Neural cell (in vitro differentiated cells): Measurements from ENCODE around the gene NUBP1. TPM values are rescaled to one million over a fixed set of nuclear protein-coding genes. Genes with fewer than 3 reads are reported as not detected.

Experiments
- H2AFZ ChIP-seq: fragments of 200-600, 300-800 bp; sonication (generic), shearing (Covaris generic); 2 replicates; pipeline ENCODE4 v1.6.0; 2014; ENCODE audit warnings: low read depth, mild to moderate bottlenecking, antibody characterized with exemption, low read length, moderate library complexity
- H3F3A ChIP-seq: fragments of 200-600 bp; shearing (Covaris generic); 2 replicates; pipeline ENCODE4 v1.6.1; 2016; ENCODE audit warnings: mild to moderate bottlenecking, moderate library complexity, mixed read lengths, antibody characterized with exemption, low read length; ENCODE audit not compliant: insufficient read depth, poor library complexity, severe bottlenecking
- H3K27ac ChIP-seq: fragments of 200-600, 300-800 bp; sonication (generic), shearing (Covaris generic); 2 replicates; pipeline ENCODE4 v1.5.1; 2014; ENCODE audit warnings: mild to moderate bottlenecking, low read length, moderate library complexity
- H3K27me3 ChIP-seq: fragments of 300-800, 200-600 bp; sonication (generic), shearing (Covaris generic); 2 replicates; pipeline ENCODE4 v1.6.0; 2014; ENCODE audit warnings: mild to moderate bottlenecking, low read depth, low read length, moderate library complexity; ENCODE audit not compliant: insufficient read depth
- H3K36me3 ChIP-seq: fragments of 300-800, 200-600 bp; sonication (generic), shearing (Covaris generic); 2 replicates; pipeline ENCODE4 v1.5.1; 2014; ENCODE audit warnings: mild to moderate bottlenecking, antibody characterized with exemption, low read length, moderate library complexity; ENCODE audit not compliant: insufficient read depth
- H3K4me2 ChIP-seq: fragments of 300-800, 200-600 bp; sonication (generic), shearing (Covaris generic); 2 replicates; pipeline ENCODE4 v1.6.0; 2014; ENCODE audit warnings: mild to moderate bottlenecking, low read length
- H3K4me3 ChIP-seq: fragments of 300-800, 200-600 bp; sonication (generic), shearing (Covaris generic); 2 replicates; pipeline ENCODE4 v1.5.1; 2014; ENCODE audit warnings: mild to moderate bottlenecking, low read length, moderate library complexity
- H3K79me2 ChIP-seq: fragments of 200-600 bp; shearing (Covaris generic); replicated peaks from 2 replicates; pipeline ENCODE4 v1.6.0; 2014; ENCODE audit warnings: mild to moderate bottlenecking, low read length, moderate library complexity; ENCODE audit not compliant: insufficient read depth
- H3K9ac ChIP-seq: fragments of 300-800, 200-600 bp; sonication (generic), shearing (Covaris generic); 2 replicates; pipeline ENCODE4 v1.6.1; 2016; ENCODE audit warnings: mild to moderate bottlenecking, low read length, mixed read lengths
- H3K9me2 ChIP-seq: fragments of 200-600 bp; shearing (Covaris generic); 2 replicates; pipeline ENCODE4 v1.6.1; 2016; ENCODE audit warnings: mild to moderate bottlenecking, low read length, mixed read lengths; ENCODE audit not compliant: insufficient read depth
- H3K9me3 ChIP-seq: fragments of 200-600, 300-800 bp; sonication (generic), shearing (Covaris generic); 2 replicates; pipeline ENCODE4 v1.6.1; 2016; ENCODE audit warnings: mild to moderate bottlenecking, mixed run types, low read length, moderate library complexity, mixed read lengths
- H4K20me1 ChIP-seq: fragments of 200-600 bp; shearing (Covaris generic); 2 replicates; pipeline ENCODE4 v1.6.1; 2016; ENCODE audit warnings: mild to moderate bottlenecking, mixed run types; ENCODE audit not compliant: insufficient read depth
- EP300 ChIP-seq: fragments of 450-650 bp; conservative IDR thresholded peaks from 2 replicates; pipeline ENCODE4 v1.6.1; 2014; ENCODE audit warnings: antibody characterized with exemption, mild to moderate bottlenecking, moderate library complexity; ENCODE audit not compliant: poor library complexity, severe bottlenecking
- EZH2 ChIP-seq: fragments of 200-600, 300-800 bp; shearing (Covaris generic), sonication (generic); IDR thresholded peaks from 2 replicates; pipeline ENCODE4 v1.6.1; 2014; ENCODE audit warnings: antibody characterized with exemption, low read length, borderline replicate concordance, mild to moderate bottlenecking; ENCODE audit not compliant: insufficient read depth, poor library complexity, severe bottlenecking
- MXI1 ChIP-seq: fragments of 450-650 bp; conservative IDR thresholded peaks from 2 replicates; pipeline ENCODE4 v1.6.1; 2014; ENCODE audit warnings: antibody characterized with exemption, mild to moderate bottlenecking; ENCODE audit not compliant: poor library complexity, severe bottlenecking
- POLR2AphosphoS5 ChIP-seq: IDR thresholded peaks from 2 replicates; pipeline ENCODE4 v1.6.1; 2012
- RAD21 ChIP-seq: fragments of 450-650 bp; conservative IDR thresholded peaks from 2 replicates; pipeline ENCODE4 v1.6.1; 2014; ENCODE audit warnings: antibody characterized with exemption, mild to moderate bottlenecking, moderate library complexity
- SMC3 ChIP-seq: fragments of 450-650 bp; conservative IDR thresholded peaks from 2 replicates; pipeline ENCODE4 v1.6.1; 2014; ENCODE audit warnings: antibody characterized with exemption, mild to moderate bottlenecking, moderate library complexity; ENCODE audit not compliant: poor library complexity
- TAF1 ChIP-seq: IDR thresholded peaks from 2 replicates; pipeline ENCODE4 v1.6.1; 2012; ENCODE audit warnings: low read depth
- polyA plus RNA-seq: library from polyadenylated mRNA; depleted of rRNA; stranded (reverse); fragments of >200 nt; gene quantifications from 2 replicates; pipeline ENCODE4 v1.2.3, GENCODE V29; 2014
- TF ChIP-seq, protein P1 (sequence below): IDR thresholded peaks from 2 replicates; pipeline ENCODE4 v1.6.1; 2012; ENCODE audit warnings: borderline replicate concordance
- TF ChIP-seq, protein P2 (sequence below): fragments of 450-650 bp; IDR thresholded peaks from 2 replicates; pipeline ENCODE4 v1.5.1; 2014; ENCODE audit warnings: antibody characterized with exemption, mild to moderate bottlenecking, moderate library complexity; ENCODE audit not compliant: poor library complexity, severe bottlenecking

The NUBP1 gene
- polyA plus RNA-seq, 1 donor from 2014 or later = 19.7 TPM

- H3F3A ChIP-seq = no peaks in the 10 kb centered on the region
- TF ChIP-seq RAD21 (no peak), EP300 (no peak)
- TF ChIP-seq, protein P1, sequence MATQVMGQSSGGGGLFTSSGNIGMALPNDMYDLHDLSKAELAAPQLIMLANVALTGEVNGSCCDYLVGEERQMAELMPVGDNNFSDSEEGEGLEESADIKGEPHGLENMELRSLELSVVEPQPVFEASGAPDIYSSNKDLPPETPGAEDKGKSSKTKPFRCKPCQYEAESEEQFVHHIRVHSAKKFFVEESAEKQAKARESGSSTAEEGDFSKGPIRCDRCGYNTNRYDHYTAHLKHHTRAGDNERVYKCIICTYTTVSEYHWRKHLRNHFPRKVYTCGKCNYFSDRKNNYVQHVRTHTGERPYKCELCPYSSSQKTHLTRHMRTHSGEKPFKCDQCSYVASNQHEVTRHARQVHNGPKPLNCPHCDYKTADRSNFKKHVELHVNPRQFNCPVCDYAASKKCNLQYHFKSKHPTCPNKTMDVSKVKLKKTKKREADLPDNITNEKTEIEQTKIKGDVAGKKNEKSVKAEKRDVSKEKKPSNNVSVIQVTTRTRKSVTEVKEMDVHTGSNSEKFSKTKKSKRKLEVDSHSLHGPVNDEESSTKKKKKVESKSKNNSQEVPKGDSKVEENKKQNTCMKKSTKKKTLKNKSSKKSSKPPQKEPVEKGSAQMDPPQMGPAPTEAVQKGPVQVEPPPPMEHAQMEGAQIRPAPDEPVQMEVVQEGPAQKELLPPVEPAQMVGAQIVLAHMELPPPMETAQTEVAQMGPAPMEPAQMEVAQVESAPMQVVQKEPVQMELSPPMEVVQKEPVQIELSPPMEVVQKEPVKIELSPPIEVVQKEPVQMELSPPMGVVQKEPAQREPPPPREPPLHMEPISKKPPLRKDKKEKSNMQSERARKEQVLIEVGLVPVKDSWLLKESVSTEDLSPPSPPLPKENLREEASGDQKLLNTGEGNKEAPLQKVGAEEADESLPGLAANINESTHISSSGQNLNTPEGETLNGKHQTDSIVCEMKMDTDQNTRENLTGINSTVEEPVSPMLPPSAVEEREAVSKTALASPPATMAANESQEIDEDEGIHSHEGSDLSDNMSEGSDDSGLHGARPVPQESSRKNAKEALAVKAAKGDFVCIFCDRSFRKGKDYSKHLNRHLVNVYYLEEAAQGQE = no peak
- H3K27ac ChIP-seq = no peak overlapping the region
- H3K9me3 ChIP-seq = no peaks in the 10 kb centered on the region
- no peak overlapping the region for H2AFZ ChIP-seq
- H3K4me3 ChIP-seq = no peak overlapping the region
- no peak overlapping the region for H3K9ac ChIP-seq
- no peak overlapping the region for H3K4me2 ChIP-seq
- no peaks in the 10 kb centered on the region for H4K20me1 ChIP-seq
- H3K9me2 ChIP-seq = no peaks in the 10 kb centered on the region
- no peaks in the 10 kb centered on the region for H3K36me3 ChIP-seq
- no peaks in the 10 kb centered on the region for H3K27me3 ChIP-seq
- no peaks in the 10 kb centered on the region for H3K79me2 ChIP-seq
These were observed 10.0 kb downstream of the NUBP1 start for GRCh38 chr16:10753670-10754069.

GRCh38 chr16:10754941-10755340 is 11.3 kb downstream of the NUBP1 start:
- Histone ChIP-seq H3K4me3 (no peak overlapping the region), H3K9ac (no peak overlapping the region), H3K36me3 (no peaks in the 10 kb centered on the region), H3K4me2 (no peak overlapping the region), H3K9me2 (no peaks in the 10 kb centered on the region), H4K20me1 (no peaks in the 10 kb centered on the region), H3K27ac (no peak overlapping the region), H3K27me3 (no peaks in the 10 kb centered on the region), H2AFZ (no peak overlapping the region), H3F3A (no peaks in the 10 kb centered on the region), H3K79me2 (no peaks in the 10 kb centered on the region), H3K9me3 (no peaks in the 10 kb centered on the region)
- no peak for TF ChIP-seq MXI1
- no peak for TF ChIP-seq TAF1
- no peak for TF ChIP-seq RAD21
- no peak for TF ChIP-seq EP300
- TF ChIP-seq, protein P1 = no peak
- TF ChIP-seq POLR2AphosphoS5 = no peak
- TF ChIP-seq, protein P2, sequence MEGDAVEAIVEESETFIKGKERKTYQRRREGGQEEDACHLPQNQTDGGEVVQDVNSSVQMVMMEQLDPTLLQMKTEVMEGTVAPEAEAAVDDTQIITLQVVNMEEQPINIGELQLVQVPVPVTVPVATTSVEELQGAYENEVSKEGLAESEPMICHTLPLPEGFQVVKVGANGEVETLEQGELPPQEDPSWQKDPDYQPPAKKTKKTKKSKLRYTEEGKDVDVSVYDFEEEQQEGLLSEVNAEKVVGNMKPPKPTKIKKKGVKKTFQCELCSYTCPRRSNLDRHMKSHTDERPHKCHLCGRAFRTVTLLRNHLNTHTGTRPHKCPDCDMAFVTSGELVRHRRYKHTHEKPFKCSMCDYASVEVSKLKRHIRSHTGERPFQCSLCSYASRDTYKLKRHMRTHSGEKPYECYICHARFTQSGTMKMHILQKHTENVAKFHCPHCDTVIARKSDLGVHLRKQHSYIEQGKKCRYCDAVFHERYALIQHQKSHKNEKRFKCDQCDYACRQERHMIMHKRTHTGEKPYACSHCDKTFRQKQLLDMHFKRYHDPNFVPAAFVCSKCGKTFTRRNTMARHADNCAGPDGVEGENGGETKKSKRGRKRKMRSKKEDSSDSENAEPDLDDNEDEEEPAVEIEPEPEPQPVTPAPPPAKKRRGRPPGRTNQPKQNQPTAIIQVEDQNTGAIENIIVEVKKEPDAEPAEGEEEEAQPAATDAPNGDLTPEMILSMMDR = no peak
- TF ChIP-seq EZH2 = no peak
- TF ChIP-seq SMC3 = no peak
